HEK293 (cell line): ENCODE results near the gene JAM3.

ENCODE experiments used
- CTCF ChIA-PET: fragments of 350-600 bp; formaldehyde crosslinking; extraction: SDS; loops from one replicate; lab custom pipeline; 2021; ENCODE audit warnings: antibody characterized with exemption; lab: Yijun Ruan, JAX
- POLR2A ChIA-PET: fragments of 300-600 bp; formaldehyde crosslinking; extraction: SDS; loops from one replicate; lab custom pipeline; 2020; ENCODE audit warnings: antibody characterized with exemption, inconsistent platforms; lab: Yijun Ruan, JAX
- H3K27ac ChIP-seq: fragments of 200-500 bp; sonication (Bioruptor generic); 2 replicates; pipeline ENCODE4 v1.5.1; 2014; ENCODE audit warnings: low read depth, low read length, control low read depth, inconsistent platforms; ENCODE audit errors: extremely low read depth
- H3K36me3 ChIP-seq, 2 experiments: fragments of 200-500 bp in 1 of 2; sonication (Bioruptor generic) in 1 of 2; 1 replicate in 1 of 2; 2 replicates in 1 of 2; pipeline ENCODE4 v1.5.1; 2014 to 2017; ENCODE audit warnings: inconsistent platforms in 2 of 2, low read length in 2 of 2; ENCODE audit not compliant: control insufficient read depth in 2 of 2, insufficient read depth in 1 of 2
- H3K4me1 ChIP-seq: fragments of 200-500 bp; sonication (Bioruptor generic); 2 replicates; pipeline ENCODE4 v1.5.1; 2014; ENCODE audit warnings: mild to moderate bottlenecking, low read length, inconsistent platforms; ENCODE audit not compliant: control insufficient read depth, insufficient read depth
- H3K4me3 ChIP-seq: 2 replicates; pipeline ENCODE4 v1.5.1; 2011; ENCODE audit warnings: low read depth, mild to moderate bottlenecking, control low read depth, low read length, moderate library complexity
- H3K9me3 ChIP-seq: fragments of 200-500 bp; sonication (Bioruptor generic); 2 replicates; pipeline ENCODE4 v1.5.1; 2014; ENCODE audit warnings: low read depth, low read length, inconsistent platforms; ENCODE audit not compliant: control insufficient read depth, insufficient read depth
- AEBP2 ChIP-seq: fragments of 450-650 bp; formaldehyde crosslinking; IDR thresholded peaks from 2 replicates; pipeline ENCODE4 v1.5.1; 2016; ENCODE audit warnings: missing biosample characterization, missing genetic modification characterization, borderline replicate concordance
- PRDM4 ChIP-seq: fragments of 450-650 bp; formaldehyde crosslinking; IDR thresholded peaks from 2 replicates; pipeline ENCODE4 v1.5.1; 2017; ENCODE audit warnings: missing biosample characterization, missing genetic modification characterization
- REST ChIP-seq: fragments of 450-650 bp; formaldehyde crosslinking; IDR thresholded peaks from 2 replicates; pipeline ENCODE4 v1.5.1; 2016; ENCODE audit warnings: missing biosample characterization, missing genetic modification characterization
- ZIC2 ChIP-seq: fragments of 450-650 bp; formaldehyde crosslinking; IDR thresholded peaks from 2 replicates; pipeline ENCODE4 v1.5.1; 2016; ENCODE audit warnings: missing biosample characterization, missing genetic modification characterization
- ZNF140 ChIP-seq: fragments of 450-650 bp; formaldehyde crosslinking; IDR thresholded peaks from 2 replicates; pipeline ENCODE4 v1.5.1; 2016; ENCODE audit warnings: missing biosample characterization, missing genetic modification characterization
- ZNF23 ChIP-seq: fragments of 450-650 bp; formaldehyde crosslinking; IDR thresholded peaks from 2 replicates; pipeline ENCODE4 v1.5.1; 2016; ENCODE audit warnings: missing biosample characterization, missing genetic modification characterization, borderline replicate concordance
- ZNF354C ChIP-seq: fragments of 450-650 bp; formaldehyde crosslinking; IDR thresholded peaks from 2 replicates; pipeline ENCODE4 v1.5.1; 2016; ENCODE audit warnings: missing biosample characterization, missing genetic modification characterization, low read depth, borderline replicate concordance
- ZNF449 ChIP-seq: fragments of 450-650 bp; formaldehyde crosslinking; IDR thresholded peaks from 2 replicates; pipeline ENCODE4 v1.5.1; 2017; ENCODE audit warnings: missing biosample characterization, mild to moderate bottlenecking, missing genetic modification characterization, moderate library complexity
- ZNF560 ChIP-seq: fragments of 450-650 bp; formaldehyde crosslinking; IDR thresholded peaks from 2 replicates; pipeline ENCODE4 v1.5.1; 2017; ENCODE audit warnings: missing biosample characterization, missing genetic modification characterization, borderline replicate concordance
- ZNF610 ChIP-seq: fragments of 450-650 bp; formaldehyde crosslinking; IDR thresholded peaks from 2 replicates; pipeline ENCODE4 v1.5.1; 2016; ENCODE audit warnings: missing biosample characterization, missing genetic modification characterization, borderline replicate concordance
- ZNF626 ChIP-seq: fragments of 450-650 bp; sonication (Bioruptor Pico); formaldehyde crosslinking; IDR thresholded peaks from 2 replicates; pipeline ENCODE4 v1.5.1; 2018; ENCODE audit warnings: missing biosample characterization, missing genetic modification characterization, inconsistent platforms
- ZNF658 ChIP-seq: fragments of 450-650 bp; formaldehyde crosslinking; IDR thresholded peaks from 2 replicates; pipeline ENCODE4; 2016; ENCODE audit warnings: missing biosample characterization, missing genetic modification characterization
- ZNF670 ChIP-seq: fragments of 450-650 bp; formaldehyde crosslinking; IDR thresholded peaks from 2 replicates; pipeline ENCODE4 v1.5.1; 2016; ENCODE audit warnings: missing biosample characterization, missing genetic modification characterization, low read depth
- ZNF707 ChIP-seq: fragments of 450-650 bp; formaldehyde crosslinking; IDR thresholded peaks from 2 replicates; pipeline ENCODE4 v1.5.1; 2016; ENCODE audit warnings: missing biosample characterization, missing genetic modification characterization
- ZNF837 ChIP-seq: fragments of 450-650 bp; formaldehyde crosslinking; IDR thresholded peaks from 2 replicates; pipeline ENCODE4 v1.5.1; 2016; ENCODE audit warnings: missing biosample characterization, missing genetic modification characterization
- ZSCAN16 ChIP-seq: fragments of 450-650 bp; formaldehyde crosslinking; IDR thresholded peaks from 2 replicates; pipeline ENCODE4 v1.5.1; 2016; ENCODE audit warnings: missing biosample characterization, missing genetic modification characterization
- ZSCAN30 ChIP-seq: fragments of 450-650 bp; IDR thresholded peaks from 2 replicates; pipeline ENCODE4 v1.5.1; 2018; ENCODE audit warnings: missing biosample characterization, mild to moderate bottlenecking, missing genetic modification characterization, moderate library complexity

Gene JAM3

GRCh38 chr11:134157451-134157850 is 88.6 kb downstream of the JAM3 start:
- no peaks in the 10 kb centered on the region for H3K4me1 ChIP-seq
- CTCF ChIA-PET = no interaction called here
- TF ChIP-seq ZNF449 (tag by site-specific recombination) (no peak), ZIC2 (tag by site-specific recombination) (no peak), ZNF354C (tag by site-specific recombination) (no peak), ZNF610 (no peak), PRDM4 (no peak), ZNF707 (tag by site-specific recombination) (no peak), AEBP2 (no peak), ZNF140 (tag by site-specific recombination) (no peak), ZNF837 (tag by site-specific recombination) (no peak), ZSCAN16 (no peak), ZNF560 (tag by site-specific recombination) (no peak)
- TF ChIP-seq, all 188 proteins: peak for 0
- POLR2A ChIA-PET = no interaction called here
- no peak overlapping the region for H3K4me3 ChIP-seq
- no peaks in the 10 kb centered on the region for H3K9me3 ChIP-seq
- H3K36me3 ChIP-seq = peaks cover 16 to 100% of the 10 kb centered on the region in 2 experiments
- H3K27ac ChIP-seq = no peak overlapping the region

- Histone ChIP-seq H3K36me3 (peaks cover 22 to 100% of the 10 kb centered on the region in 2 experiments), H3K4me3 (no peak overlapping the region), H3K27ac (no peak overlapping the region), H3K4me1 (no peaks in the 10 kb centered on the region), H3K9me3 (no peaks in the 10 kb centered on the region; the same call in 1 of the 2 replicates)
- TF ChIP-seq REST (tag by site-specific recombination) (no peak), ZSCAN16 (no peak), ZSCAN30 (tag by site-specific recombination) (no peak), ZNF626 (no peak), ZNF23 (tag by site-specific recombination) (no peak), ZNF670 (no peak), ZNF658 (tag by site-specific recombination) (no peak)
- POLR2A ChIA-PET = no interaction called here
- CTCF ChIA-PET = no interaction called here
These were observed 89.2 kb downstream of the JAM3 start for GRCh38 chr11:134158023-134158422.
